GM19240 (cell line): ENCODE data around the gene IFITM2.
"Not testable (repeated sequence)": the region's sequence is repeated elsewhere in the genome, so short reads cannot be mapped to it uniquely, and the experiment has no call there.

Experiments
- DNase-seq: peaks from one replicate; pipeline ENCODE4 v3.0.0; 2011; ENCODE audit warnings: low spot score; ENCODE audit not compliant: insufficient read length

IFITM2 gene

DNA sequence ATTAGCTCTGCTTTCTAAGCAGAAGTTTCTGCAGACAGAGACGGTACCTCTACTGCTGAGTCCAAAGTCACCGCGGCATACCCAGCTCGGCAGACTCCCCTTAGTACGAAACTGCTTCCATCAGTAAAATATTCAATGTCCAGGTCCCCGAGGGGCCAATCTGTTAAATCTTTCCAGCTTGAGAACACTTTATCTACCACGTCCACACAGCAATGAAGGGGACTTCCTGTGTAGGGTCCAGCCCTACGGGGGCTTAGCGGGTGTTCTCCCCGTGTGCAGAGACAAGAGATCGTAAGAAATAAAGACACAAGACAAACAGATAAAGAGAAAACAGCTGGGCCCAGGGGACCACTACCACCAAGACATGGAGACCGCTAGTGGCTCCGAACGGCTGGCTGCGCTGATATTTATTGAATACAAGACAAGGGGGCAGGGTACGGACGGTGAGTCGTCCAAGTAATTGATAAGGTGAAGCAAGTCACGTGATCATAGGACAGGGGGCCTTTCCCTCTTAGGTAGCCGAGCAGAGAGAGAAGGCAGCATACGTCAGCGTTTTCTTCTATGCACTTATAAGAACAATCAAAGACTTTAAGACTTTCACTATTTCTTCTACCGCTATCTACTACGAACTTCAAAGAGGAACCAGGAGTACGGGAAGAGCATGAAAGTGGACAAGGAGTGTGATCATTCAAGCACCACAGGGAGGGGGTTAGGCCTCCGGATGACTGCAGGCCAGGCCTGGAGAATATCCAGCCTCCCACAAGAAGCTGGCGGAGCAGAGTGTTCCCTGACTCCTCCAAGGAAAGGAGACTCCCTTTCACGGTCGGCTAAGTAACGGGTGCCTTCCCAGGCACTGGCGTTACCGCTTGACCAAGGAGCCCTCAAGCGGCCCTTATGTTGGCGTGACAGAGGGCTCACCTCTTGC is 17.2 kb downstream of the IFITM2 start:
- not testable (repeated sequence) for DNase-seq

GRCh38 chr11:325796-326591 is 18.4 kb downstream of the IFITM2 start:
- no peak for DNase-seq

DNA sequence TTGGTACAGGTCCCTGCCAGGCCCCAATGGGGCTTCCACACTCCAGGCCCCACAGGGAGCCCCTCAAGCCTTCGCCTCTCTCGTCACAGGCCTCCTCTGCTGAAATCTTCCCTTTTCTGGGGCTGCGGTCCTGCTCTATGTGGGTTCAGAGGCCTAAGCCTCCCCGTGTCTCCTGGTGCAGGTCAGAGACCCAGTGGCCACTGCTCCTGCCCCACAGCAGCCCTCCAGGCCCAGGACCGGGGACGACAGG is 18.9 kb downstream of the IFITM2 start:
- DNase-seq = no peak

DNA sequence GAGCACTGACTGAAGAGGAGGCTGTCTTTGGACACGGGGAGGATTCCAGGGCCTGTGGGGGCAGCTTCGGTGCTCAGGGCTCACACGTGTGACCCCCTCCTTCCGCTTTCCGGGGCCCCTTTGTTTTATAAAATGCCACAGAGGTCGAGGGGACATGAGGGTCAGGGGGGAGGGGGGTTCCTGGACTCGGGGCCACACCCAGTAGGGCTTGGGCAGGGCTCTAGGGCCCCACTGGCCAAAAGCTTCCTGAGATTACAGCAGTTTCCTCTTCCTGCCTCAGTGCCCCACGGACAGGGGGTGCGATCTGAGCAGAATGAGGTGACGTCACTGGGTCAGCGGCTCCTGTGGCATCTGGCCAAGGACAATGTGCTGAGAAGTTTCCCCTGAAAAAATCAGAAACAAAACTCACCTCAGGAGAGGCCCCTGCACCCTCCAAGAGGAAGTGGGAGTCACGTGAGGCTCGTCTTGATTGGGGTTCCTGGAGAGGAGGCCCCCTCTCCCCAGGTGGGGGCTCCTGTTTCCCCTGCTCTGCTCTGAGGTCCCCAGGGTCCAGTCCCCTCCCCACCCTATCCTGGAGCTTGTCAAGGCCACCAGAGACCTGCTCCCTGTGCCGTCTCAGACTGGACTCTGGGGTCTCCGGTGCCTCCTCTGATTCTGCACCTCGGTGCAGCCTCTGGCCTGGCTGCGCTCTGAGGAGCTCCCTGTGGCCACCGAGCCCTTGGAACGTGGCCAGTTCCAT is 19.4 kb downstream of the IFITM2 start:
- no peak for DNase-seq

DNA sequence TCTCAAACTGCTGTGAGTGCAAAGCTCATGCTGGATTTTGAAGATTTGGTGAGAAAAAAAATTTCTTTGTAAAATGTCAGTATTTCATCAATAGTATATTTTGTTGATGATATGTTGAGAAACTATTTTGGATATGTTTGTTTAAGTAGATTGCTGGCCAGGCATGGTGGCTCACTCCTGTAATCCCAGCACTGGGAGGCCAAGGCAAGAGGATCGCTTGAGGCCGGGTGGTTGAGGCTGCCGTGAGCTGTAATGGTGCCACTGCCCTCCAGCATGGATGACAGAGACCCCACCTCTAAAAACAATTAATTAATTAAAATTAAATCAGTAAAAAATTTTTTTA is 19.9 kb downstream of the IFITM2 start:
- DNase-seq = no peak

DNA sequence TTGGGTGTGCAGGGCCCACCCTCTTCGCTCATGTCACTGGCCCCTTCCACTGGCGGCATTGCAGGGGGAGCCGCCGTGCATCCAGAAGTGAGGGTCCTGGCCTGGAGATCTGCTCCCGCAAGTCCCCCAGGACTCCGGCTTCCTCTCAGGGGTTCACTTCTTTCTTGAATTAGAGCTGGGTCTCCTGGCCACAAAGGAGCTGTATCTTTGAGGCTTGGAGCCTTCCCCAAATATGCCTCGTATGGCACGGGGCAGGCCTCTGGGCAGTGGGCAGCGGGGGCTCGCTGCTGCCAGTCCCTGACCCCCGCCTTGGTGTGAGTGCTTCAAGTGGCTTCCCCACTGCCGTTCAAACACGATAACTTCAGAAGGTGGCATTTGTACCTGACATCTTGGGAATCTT is 20.4 kb downstream of the IFITM2 start:
- no peak for DNase-seq

DNA sequence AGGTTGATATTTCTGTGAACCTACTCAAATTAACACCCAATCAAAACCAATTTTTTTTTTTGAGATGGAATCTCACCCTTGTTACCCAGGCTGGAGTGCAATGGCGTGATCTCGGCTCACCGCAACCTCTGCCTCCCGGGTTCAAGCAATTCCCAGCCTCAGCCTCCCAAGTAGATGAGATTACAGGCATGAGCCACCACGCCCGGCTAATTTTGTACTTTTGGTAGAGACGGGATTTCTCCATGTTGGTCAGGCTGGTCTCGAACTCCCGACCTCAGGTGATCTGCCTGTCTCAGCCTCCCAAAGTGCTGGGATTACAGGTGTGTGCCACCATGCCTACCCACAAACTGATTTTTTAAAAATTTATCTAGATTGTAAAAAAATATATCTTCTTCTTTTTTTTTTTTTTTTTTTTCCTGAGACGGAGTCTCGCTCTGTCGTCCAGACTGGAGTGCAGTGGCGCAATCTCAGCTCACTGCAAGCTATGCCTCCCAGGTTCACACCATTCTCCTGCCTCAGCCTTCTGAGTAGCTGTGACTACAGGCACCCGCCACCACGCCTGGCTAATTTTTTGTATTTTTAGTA is 21.0 kb downstream of the IFITM2 start:
- DNase-seq = not testable (repeated sequence)

DNA sequence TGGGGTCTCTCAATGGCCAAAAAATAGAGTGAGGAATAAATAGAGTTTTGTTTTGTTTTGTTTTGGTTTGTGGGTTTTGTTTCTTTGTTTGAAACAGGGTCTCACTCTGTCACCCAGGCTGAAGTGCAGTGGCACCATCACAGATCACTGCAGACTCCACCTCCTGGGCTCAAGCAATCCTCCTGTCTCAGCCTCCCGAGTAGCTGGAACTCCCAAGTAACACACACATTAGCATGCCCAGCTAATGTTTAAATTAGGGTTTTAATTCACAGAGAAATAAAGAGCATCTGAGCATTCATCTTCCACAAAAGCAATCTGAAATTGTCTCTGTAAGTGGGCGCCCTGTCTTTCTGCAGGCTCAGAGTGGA is 22.3 kb downstream of the IFITM2 start:
- DNase-seq = no peak

DNA sequence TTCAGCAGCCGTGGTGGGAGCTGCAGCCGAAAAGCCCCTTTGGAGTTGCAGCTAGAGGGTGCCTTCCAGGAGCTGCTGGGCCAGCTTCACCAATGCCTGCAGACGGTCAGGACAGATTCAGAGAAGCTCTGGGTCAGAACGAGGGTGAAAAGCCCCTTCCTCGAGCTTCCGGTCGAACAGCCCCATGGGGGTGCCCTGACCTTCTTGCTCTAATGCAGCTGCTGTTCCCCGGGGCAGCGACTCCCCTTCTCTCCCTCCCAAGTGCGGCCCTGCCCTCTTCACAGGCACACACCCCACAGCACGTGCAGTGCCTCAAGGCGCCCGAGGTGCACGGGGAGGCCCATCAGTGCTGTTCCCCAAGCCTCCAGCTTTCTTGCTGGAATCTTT is 22.7 kb downstream of the IFITM2 start:
- DNase-seq = no peak

DNA sequence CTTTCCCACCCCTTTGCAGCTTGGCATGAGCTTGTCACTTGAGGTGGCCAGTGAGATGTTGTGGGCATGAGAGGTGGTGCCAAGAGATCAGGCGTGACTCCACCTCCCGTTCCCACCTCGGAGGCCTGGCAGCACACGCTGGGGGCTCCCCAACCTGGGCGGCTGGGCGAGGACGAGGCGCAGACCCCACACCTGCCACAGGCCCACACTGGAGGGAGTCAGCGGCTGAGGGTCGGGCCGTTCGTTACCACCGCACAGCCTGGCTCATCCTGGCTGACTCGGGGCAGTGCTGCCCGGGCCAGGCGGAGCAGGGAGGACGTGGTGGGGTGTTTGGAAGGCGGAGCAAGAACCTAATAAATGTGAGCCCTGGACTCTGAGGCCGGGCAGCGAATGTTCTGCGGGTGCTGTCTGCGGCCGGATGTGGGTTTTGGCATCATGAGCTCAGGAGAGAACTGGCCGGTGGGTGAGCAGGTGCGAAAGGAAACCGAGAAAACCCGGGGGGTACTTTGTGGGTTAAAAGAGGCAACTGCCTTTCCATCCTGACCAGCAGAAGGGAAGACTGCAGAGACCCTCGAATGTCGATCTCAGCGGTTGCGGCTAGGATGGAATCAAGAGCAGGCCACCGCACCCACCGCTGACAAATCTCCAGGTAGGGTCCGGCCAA is 23.2 kb downstream of the IFITM2 start:
- DNase-seq = no peak

- no peak for DNase-seq
These were observed 23.9 kb downstream of the IFITM2 start for GRCh38 chr11:331358-332060.

- no peak for DNase-seq
These were observed 25.2 kb downstream of the IFITM2 start for GRCh38 chr11:332651-333480.

DNA sequence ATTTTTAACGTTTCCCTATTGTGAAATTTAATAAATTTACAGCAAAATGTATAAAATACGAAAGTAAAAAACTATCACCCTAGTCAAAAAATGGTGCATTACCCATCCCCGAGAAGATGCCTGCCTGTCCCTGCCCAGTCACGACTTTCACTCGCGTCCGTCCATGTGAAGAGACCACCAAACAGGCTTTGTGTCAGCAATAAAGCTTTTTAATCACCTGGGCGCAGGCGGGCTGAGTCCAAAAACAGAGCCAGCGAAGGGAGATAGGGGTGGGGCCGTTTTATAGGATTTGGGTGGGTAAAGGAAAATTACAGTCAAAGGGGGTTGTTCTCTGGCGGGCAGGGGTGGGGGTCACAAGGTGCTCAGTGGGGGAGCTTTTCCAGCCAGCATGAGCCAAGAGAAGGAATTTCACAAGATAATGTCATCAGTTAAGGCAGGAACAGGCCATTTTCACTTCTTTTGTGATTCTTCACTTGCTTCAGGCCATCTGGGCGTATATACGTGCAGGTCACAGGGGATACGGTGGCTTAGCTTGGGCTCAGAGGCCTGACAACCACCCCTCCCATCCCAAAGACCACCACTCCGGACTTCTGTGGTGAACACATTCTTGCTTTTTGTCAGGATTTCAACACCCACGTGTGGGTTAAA is 26.1 kb downstream of the IFITM2 start:
- not testable (repeated sequence) for DNase-seq

DNA sequence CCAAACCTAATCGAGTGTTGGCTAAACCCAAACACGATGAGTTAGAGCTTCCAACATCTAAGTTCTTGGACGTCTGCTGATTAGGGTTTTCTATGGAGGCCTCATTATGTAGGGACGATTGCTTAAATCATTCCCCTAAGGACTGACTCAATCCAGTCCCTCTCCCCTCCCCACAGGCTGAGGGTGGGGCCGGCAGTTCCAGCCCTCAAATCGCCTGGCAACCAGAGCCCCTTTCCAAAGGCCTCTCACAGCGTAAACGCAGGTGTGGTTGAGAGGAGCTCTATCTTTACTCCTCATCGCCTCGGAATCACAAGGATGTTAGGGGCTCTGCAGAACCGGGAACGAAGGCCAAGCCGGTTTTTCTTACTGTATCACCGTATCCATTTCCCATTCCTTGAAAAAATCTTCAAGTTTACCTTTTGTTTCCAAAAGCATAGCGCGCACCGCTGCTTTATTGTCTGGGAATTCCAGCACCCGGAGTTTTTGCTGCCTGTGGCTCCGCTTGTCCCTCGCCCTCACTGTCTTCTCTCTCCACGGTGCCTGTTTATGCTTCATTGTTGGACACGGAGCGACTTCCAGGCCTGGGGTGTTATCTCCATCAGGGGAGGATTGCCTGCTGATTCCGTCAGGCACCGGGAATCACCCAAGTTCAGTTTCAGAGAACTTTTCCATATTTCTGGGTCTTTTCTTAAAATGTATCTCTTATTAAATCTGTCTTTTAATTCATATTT is 26.8 kb downstream of the IFITM2 start:
- no peak for DNase-seq

GRCh38 chr11:335779-336658 is 28.4 kb downstream of the IFITM2 start:
- no peak for DNase-seq

- no peak for DNase-seq
These were observed 29.1 kb downstream of the IFITM2 start for GRCh38 chr11:336659-337198.

DNA sequence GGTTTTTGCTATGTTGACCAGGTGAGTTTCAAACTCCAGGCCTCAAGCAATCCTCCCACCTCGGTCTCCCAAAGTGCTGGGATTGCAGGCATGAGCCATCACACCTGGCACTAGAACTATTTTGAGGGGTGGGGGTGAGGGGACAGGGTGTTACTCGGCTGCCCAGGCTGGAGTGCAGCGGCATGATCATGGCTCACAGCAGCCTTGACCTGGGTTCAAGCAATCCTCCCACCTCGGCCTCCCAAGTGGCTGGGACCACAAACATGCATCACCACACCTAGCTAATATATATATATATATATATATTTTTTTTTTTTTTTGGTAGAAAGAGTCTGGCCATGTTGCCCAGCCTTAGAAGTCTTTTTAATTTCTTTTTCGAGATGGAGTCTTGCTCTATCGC is 30.1 kb downstream of the IFITM2 start:
- DNase-seq = no peak
